Natural killer cell (primary cell): ENCODE data around the gene CASP8. TPM values are rescaled to one million over a fixed set of nuclear protein-coding genes. Genes with fewer than 3 reads are reported as not detected.

Source experiments
- ATAC-seq, 3 donors: fragments of 150-1000 bp in 2 of 3; fragments of 200-7000 bp in 1 of 3; cut with Tn5 transposase; 1 replicate in 1 of 3; 2 replicates in 2 of 3; pipeline ENCODE4 v1.10.0; 2021; ENCODE audit warnings: mild to moderate bottlenecking in 2 of 3, moderate library complexity in 2 of 3
- DNase-seq, 2 donors: peaks; one replicate each; pipeline versions ENCODE4 v3.0.0 to v3.0.0-alpha.2; 2013 to 2021; ENCODE audit warnings: mixed read lengths in 1 of 2
- H3K27ac ChIP-seq: one replicate; pipeline ENCODE4 v1.5.1; 2013; ENCODE audit warnings: mild to moderate bottlenecking, low read length
- H3K27me3 ChIP-seq: one replicate; pipeline ENCODE4 v1.6.1; 2013; ENCODE audit warnings: low read length; ENCODE audit not compliant: control insufficient read depth, insufficient read depth
- H3K36me3 ChIP-seq: one replicate; pipeline ENCODE4 v1.6.1; 2013; ENCODE audit warnings: low read length; ENCODE audit not compliant: control insufficient read depth, insufficient read depth
- H3K4me1 ChIP-seq: one replicate; pipeline ENCODE4 v1.6.1; 2013; ENCODE audit warnings: low read length; ENCODE audit not compliant: control insufficient read depth, insufficient read depth
- H3K4me3 ChIP-seq: one replicate; pipeline ENCODE4 v1.5.1; 2013; ENCODE audit warnings: low read length
- H3K9me3 ChIP-seq: one replicate; pipeline ENCODE4 v1.6.1; 2013; ENCODE audit warnings: low read length; ENCODE audit not compliant: control insufficient read depth, insufficient read depth
- H3K27ac Mint-ChIP-seq, 2 donors: one replicate each; pipeline ENCODE4 v1.8.0; 2022; ENCODE audit warnings: mild to moderate bottlenecking in 2 of 2, mixed read lengths in 2 of 2, moderate library complexity in 1 of 2
- H3K27me3 Mint-ChIP-seq, 2 donors: one replicate each; pipeline ENCODE4 v1.8.0; 2022; ENCODE audit warnings: low read depth in 2 of 2, mixed read lengths in 2 of 2
- H3K36me3 Mint-ChIP-seq: one replicate; pipeline ENCODE4 v1.8.0; 2022; ENCODE audit warnings: mixed read lengths
- H3K4me1 Mint-ChIP-seq, 2 donors: one replicate each; pipeline ENCODE4 v1.8.0; 2022; ENCODE audit warnings: mixed read lengths in 2 of 2
- H3K4me3 Mint-ChIP-seq: one replicate; pipeline ENCODE4 v1.8.0; 2022; ENCODE audit warnings: mild to moderate bottlenecking, moderate library complexity, mixed read lengths
- H3K9me3 Mint-ChIP-seq, 2 donors: one replicate each; pipeline ENCODE4 v1.8.0; 2022; ENCODE audit warnings: mixed read lengths in 2 of 2
- CTCF ChIP-seq: fragments of 200-600 bp; IDR thresholded peaks from one replicate; pipeline ENCODE4 v1.8.0; 2022; ENCODE audit warnings: antibody characterized with exemption
- WGBS: methylation state at CpG from one replicate; pipeline ENCODE4 v1.1.7; 2013; ENCODE audit warnings: missing lambda C conversion rate; ENCODE audit not compliant: insufficient coverage; 5-methylcytosine and 5-hydroxymethylcytosine counted together
- intact Hi-C: fragments of 100-400 bp; cut with micrococcal nuclease; formaldehyde crosslinking; loops from one replicate; pipeline ENCODE4 v1.14.2; 2022
- total RNA-seq, 4 donors: library from RNA; stranded (reverse); fragments of 120-200 nt in 1 of 4; gene quantifications; one replicate each; pipeline versions ENCODE4 v1.2.3 to v1.2.4, GENCODE V29; 2013 to 2022

The CASP8 gene
- total RNA-seq, 3 donors from 2014 or later (not counting 1 experiment from before 2014, with no cell fraction given), result 218 to 404 (median 347) TPM

- peaks cover 67% of the 10 kb centered on the region in 2 donors for H3K4me1 Mint-ChIP-seq
- ATAC-seq, result no peak
- Histone ChIP-seq H3K4me1 (peaks cover 39% of the 10 kb centered on the region), H3K4me3 (no peak overlapping the region), H3K27me3 (no peaks in the 10 kb centered on the region), H3K27ac (peak overlapping the region; percentile 90), H3K36me3 (peaks cover 3% of the 10 kb centered on the region), H3K9me3 (no peaks in the 10 kb centered on the region)
- no peaks in the 10 kb centered on the region for H3K36me3 Mint-ChIP-seq
- no peaks in the 10 kb centered on the region for H3K27me3 Mint-ChIP-seq
- DNase-seq, result no peak
- H3K4me3 Mint-ChIP-seq, result peak overlapping the region; percentile 93
- peak overlapping the region; percentile 97 for H3K27ac Mint-ChIP-seq
- 46% methylated on average over 3 of the region's 3 CpGs for WGBS
- peak; percentile 35 for TF ChIP-seq CTCF
- intact Hi-C loops, result loop anchor here (1.0 to 10.0 kb wide), 5 partner anchors 20 to 331 kb away; partner anchors contain the start of genes CASP10, STRADB and TRAK2
- no peaks in the 10 kb centered on the region for H3K9me3 Mint-ChIP-seq
These were observed 27.9 kb upstream of the CASP8 start for GRCh38 chr2:201232467-201232815.

GRCh38 chr2:201233192-201233811 is 27.0 kb upstream of the CASP8 start:
- H3K27me3 ChIP-seq, result no peaks in the 10 kb centered on the region
- peak overlapping the region; percentile 63 for H3K4me3 ChIP-seq
- H3K4me1 ChIP-seq, result peaks cover 47% of the 10 kb centered on the region
- ATAC-seq (peak; percentile 85 to 93 (median 92)), DNase-seq (peak; percentile 73 to 94)
- peak overlapping the region; percentile 90 for H3K27ac ChIP-seq
- Mint-ChIP-seq H3K27ac (peak overlapping the region; percentile 97), H3K9me3 (no peaks in the 10 kb centered on the region), H3K4me1 (peaks cover 71% of the 10 kb centered on the region in 2 donors), H3K36me3 (no peaks in the 10 kb centered on the region), H3K27me3 (no peaks in the 10 kb centered on the region), H3K4me3 (peak overlapping the region; percentile 93)
- 0% methylated on average over 8 of the region's 8 CpGs for WGBS
- no peak for TF ChIP-seq CTCF
- peaks cover 10% of the 10 kb centered on the region for H3K36me3 ChIP-seq
- intact Hi-C loops, result loop anchor here (1.0 to 10.0 kb wide), 5 partner anchors 21 to 520 kb away; partner anchors contain the start of genes CASP8, STRADB and TRAK2
- no peaks in the 10 kb centered on the region for H3K9me3 ChIP-seq

GRCh38 chr2:201233812-201234662 is 26.3 kb upstream of the CASP8 start:
- Histone ChIP-seq H3K27ac (peak overlapping the region; percentile 90), H3K4me1 (peaks cover 45% of the 10 kb centered on the region), H3K4me3 (peak overlapping the region; percentile 63), H3K27me3 (no peaks in the 10 kb centered on the region), H3K36me3 (peaks cover 10% of the 10 kb centered on the region), H3K9me3 (no peaks in the 10 kb centered on the region)
- H3K27me3 Mint-ChIP-seq, result no peaks in the 10 kb centered on the region
- TF ChIP-seq CTCF, result no peak
- ATAC-seq (peak; percentile 0 to 4 (median 3)), DNase-seq (peak in 1 of 2 donors; percentile 39)
- H3K36me3 Mint-ChIP-seq, result no peaks in the 10 kb centered on the region
- peak overlapping the region; percentile 93 for H3K4me3 Mint-ChIP-seq
- H3K9me3 Mint-ChIP-seq, result no peaks in the 10 kb centered on the region
- peak overlapping the region; percentile 97 for H3K27ac Mint-ChIP-seq
- peaks cover 64% of the 10 kb centered on the region in 2 donors for H3K4me1 Mint-ChIP-seq
- WGBS, result 9% methylated on average over 19 of the region's 21 CpGs
- intact Hi-C loops, result loop anchor here (1.0 to 10.0 kb wide), 5 partner anchors 21 to 521 kb away; partner anchors contain the start of genes CASP8, STRADB and TRAK2
